ENCODE data around the gene IL12RB1.

GRCh38 chr19:18104793-18105131 is 18.0 kb upstream of the IL12RB1 start:
- TF ChIP-seq, protein P1, sequence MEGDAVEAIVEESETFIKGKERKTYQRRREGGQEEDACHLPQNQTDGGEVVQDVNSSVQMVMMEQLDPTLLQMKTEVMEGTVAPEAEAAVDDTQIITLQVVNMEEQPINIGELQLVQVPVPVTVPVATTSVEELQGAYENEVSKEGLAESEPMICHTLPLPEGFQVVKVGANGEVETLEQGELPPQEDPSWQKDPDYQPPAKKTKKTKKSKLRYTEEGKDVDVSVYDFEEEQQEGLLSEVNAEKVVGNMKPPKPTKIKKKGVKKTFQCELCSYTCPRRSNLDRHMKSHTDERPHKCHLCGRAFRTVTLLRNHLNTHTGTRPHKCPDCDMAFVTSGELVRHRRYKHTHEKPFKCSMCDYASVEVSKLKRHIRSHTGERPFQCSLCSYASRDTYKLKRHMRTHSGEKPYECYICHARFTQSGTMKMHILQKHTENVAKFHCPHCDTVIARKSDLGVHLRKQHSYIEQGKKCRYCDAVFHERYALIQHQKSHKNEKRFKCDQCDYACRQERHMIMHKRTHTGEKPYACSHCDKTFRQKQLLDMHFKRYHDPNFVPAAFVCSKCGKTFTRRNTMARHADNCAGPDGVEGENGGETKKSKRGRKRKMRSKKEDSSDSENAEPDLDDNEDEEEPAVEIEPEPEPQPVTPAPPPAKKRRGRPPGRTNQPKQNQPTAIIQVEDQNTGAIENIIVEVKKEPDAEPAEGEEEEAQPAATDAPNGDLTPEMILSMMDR (IDR thresholded peaks at IDR 0.05), result no peak
- TF ChIP-seq POLR2A (IDR thresholded peaks at IDR 0.05) (no peak), POLR2AphosphoS5 (IDR thresholded peaks at IDR 0.05; ENCODE audit: insufficient read depth in 1 of 2, low read depth in 1 of 2) (no peak)
